GM18526 (cell line): Measurements from ENCODE around the gene RETREG1.

Experiments
- POLR2A ChIP-seq: IDR thresholded peaks from 3 replicates; pipeline ENCODE4 v1.6.1; 2011; ENCODE audit not compliant: insufficient read length; ENCODE audit errors: extremely low read depth

The RETREG1 gene

DNA sequence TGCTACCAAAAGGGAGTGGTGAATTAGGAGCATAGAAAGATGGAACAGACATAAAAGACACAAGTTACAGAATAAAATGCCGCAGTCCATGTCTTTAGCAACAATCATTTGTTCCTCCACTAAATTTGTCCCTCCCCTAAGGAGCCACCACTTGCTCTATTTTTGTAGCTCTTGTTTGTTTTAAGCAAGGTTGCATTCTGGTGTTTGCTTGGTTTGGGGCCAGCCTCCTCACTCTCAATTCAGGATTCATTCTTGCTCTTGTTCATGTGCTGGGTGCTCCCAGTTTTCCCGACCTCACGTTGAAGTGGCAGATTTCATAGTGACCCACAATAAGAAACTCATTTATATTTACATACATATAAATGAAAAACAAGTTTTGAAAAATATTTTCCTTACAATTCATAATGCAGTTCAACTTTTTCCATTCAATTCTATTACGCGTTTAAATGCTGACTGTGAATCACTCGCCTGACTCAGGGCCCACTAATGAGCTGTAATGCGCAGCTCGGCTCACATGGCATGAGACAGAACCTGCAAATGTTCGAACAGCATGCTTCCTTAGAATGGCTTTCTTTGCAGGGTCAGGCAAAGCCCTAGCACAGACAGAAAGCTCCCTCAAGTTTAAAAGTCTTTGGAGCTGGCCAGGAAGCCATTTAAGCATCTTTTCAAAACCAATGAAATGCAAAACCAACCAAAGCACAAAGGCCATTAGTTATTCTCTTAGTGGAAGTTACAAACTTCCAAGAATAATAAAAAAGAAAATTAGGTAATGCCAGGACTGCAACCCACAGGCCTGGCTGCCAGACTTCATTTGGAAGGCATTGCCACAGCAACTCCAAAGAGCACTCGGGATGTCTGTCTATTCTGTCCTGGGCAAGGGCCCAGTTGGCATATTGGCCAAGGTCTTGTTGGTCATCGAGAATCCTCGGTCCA lies 41.7 kb downstream of the RETREG1 start:
- no peak for TF ChIP-seq POLR2A

DNA sequence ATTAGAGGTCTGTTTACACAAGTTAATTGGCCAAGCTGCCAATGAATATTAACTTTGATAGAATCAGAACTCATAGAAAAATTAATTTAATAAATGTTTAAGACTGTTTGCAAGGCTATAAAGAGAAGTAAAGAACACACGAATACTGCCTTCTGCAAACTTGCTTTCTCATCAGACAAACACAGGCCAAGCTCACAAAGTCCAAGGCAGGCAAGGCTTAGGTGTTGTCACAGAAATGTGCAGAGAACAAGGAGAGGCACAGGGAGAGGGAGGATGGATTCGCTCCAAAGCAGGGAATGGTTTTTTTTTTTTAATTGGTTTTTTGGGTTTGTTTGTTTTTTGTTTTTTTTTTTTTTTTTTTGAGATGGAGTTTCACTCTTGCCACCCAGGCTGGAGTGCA lies 43.4 kb downstream of the RETREG1 start:
- TF ChIP-seq POLR2A = no peak

DNA sequence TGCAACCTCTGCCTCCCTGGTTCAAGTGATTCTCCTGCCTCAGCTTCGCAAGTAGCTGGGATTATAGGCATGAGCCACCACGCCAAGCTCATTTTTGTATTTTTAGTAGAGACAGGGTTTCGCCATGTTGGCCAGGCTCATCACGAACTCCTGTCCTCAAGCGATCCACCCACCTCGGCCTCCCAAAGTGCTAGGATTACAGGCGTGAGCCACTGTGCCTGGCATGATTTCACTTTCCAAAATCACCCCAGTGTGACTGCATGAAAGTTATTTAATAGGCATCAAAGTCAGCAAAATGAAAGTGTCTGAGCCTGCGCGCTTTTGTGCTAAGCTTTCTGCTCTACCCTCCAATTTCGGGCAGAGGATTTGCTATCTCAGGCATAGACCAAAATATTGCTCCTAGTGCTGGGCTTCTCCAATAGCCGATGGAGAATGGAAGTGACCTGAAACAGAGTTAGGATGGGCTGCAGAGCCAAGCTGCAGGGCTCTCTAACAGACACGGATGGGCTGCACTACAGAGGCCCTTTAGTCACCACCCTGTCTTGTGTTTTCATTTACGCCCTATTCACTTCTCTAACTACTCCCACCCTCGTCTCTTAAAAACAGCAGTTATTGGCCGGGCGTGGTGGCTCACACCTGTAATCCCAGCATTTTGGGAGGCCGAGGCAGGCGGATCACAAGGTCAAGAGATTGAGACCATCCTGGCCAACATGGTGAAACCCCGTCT lies 44.3 kb downstream of the RETREG1 start:
- no peak for TF ChIP-seq POLR2A

- no peak for TF ChIP-seq POLR2A
Measured at GRCh38 chr5:16571016-16571415, 45.8 kb downstream of the RETREG1 start.

DNA sequence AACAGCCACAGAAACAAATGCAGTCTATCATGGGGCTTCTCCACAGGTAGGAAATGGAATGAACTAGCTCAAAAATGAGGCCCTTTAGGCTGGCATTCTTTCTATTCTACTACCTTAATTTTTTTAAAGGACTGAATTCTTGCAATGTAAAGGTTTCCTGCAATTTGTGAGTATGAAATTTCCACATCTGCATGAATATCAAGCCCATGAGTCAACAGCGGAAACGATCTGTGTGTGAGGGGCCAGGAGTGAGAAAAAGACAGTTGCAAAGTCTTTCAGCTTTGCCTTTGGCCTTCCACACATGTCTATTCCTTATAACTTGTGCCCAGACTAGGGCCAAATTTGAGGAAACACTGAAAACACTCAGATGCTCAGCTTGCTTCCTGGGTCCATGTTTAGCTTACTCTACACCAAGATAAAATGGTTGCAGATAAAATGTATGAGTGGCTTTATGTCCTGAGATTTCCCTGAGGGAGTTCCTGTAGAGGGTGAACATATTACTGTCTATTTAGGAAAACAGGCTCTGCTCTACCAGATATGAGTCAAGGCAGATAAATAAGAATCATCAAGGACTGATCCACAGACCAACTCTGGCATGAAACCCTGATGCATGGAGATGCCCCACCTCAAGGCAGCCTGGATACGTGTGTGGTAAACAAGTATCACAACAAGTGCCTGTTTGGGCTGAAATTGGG lies 46.5 kb downstream of the RETREG1 start:
- no peak for TF ChIP-seq POLR2A

DNA sequence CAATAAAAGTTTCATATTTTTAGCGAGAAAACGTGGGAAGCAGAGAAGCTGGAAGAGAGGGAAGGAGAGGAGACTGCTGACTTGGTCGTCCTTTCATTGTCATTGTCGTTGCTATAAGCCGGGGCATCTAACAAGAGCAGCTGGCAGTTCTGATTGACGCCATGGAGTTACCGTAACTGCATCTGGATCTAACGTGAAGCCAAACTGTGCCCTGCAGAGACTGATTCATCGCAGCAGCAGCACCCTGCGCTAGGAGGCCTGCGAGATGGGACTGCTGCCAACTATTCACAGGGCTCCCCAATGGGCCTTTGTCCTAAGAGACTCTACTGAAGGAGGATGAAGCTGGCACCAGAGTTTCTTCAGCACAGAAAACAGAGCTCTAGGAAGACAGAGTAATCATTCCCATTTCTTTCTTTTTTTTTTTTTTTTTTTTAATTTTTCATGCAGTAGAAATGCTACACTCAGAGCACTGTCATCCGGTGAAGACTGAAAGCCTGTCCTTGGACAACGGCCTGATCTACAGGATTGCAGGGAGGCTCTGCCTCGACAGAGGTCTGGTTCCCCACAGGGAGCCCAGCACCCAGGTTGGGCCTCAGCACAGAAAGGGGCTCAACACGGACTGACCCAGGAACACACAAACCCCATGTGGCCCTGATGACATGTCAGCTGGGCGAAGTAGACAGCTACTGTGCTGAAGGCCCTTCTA lies 47.8 kb downstream of the RETREG1 start:
- no peak for TF ChIP-seq POLR2A

DNA sequence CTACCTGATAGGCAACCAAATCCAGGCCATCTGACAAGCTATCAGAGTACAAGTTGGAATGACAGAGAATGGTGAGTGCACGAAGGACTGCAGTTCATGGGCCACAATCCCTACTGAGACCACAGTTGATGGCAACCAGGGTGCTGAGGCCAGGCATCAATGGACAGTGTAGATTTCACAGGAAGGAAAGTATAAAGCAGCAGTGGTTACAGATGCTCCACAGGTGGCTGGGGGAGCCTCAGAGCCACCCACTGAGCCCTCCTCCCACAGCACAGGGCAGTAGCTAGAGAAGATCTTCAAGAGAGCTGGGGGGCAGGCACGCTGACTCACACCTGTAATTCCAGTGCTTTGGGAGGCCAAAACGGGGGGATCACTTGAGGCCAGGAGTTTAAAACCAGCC lies 49.4 kb downstream of the RETREG1 start:
- no peak for TF ChIP-seq POLR2A

DNA sequence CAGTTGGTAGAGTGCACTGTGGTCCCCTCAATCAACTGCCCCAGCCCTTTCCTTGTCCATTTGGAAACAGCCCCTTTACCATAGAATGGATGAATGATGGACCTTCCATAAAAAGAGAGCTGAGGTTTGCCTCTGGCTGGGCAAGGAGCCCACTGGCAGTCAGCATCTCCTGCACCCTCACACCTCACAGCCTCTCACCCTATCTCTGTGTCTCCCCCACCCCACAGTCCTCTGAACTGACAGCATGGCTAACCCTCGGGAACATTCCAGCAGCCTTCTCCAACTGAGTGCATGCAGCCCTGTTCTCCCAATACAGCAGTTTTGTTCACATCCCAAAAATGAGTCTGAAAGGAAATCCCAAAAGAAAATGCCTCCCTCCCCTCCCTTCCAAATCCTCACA lies 51.7 kb downstream of the RETREG1 start:
- TF ChIP-seq POLR2A = no peak

- TF ChIP-seq POLR2A = no peak
Measured at GRCh38 chr5:16564248-16564867, 52.4 kb downstream of the RETREG1 start.

DNA sequence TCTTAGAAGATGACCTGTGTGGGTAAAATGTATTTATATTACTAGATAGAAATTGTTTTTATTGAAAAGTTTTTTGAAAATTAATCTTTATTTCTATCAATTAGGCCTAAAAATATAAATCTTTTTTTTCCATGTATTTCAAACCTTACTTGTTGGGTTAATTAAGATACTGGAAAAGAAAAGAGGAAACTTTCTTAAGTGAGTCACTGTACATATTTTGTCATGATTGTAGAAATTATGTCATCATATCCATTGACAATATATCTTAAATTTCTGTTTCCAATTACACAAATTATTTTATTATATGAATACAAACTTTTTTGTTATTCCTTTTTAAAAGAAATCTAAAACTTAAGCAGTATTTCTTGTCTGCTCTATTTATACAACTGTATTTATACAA lies 53.1 kb downstream of the RETREG1 start:
- TF ChIP-seq POLR2A = no peak

- no peak for TF ChIP-seq POLR2A
Measured at GRCh38 chr5:16561660-16562059, 55.1 kb downstream of the RETREG1 start.

DNA sequence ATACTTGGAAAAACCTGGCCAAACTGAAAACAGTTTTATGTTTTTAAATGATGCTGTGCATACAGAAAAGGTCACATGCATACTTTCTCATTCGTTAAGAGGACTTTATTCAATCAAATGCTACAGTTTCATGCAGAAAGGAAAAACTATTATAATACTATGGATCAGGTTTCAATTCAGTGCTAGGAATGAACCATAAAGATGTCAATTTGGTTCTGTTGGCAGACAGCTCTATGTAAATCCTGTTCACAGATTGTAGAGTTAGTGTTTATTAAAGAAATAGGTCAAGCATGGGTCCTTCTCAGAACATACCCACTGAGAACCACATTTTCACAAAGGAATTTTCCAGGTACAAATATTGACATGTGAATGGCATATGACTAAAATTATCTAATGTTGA lies 57.1 kb downstream of the RETREG1 start:
- TF ChIP-seq POLR2A = no peak

- TF ChIP-seq POLR2A = no peak
Measured at GRCh38 chr5:16558984-16559629, 57.7 kb downstream of the RETREG1 start.

DNA sequence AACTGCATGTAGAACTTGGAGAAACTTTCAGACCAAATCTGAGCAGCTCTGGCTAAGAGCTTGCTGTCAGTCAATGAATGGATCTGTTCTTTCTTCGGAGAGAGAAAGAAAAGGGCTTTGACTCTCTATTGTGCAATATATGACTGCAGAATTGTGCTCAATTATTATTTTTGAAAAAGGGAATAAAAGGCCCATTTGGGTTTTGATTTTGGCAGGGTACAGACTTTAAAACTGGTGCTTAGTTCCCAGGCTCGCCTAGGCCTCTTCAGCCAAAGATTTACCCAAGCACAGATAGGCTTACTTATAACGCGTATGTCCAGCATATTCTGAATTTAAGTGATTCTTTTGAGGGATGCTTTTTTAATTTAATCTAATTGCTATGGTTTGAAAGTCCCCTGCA lies 59.3 kb downstream of the RETREG1 start:
- TF ChIP-seq POLR2A = no peak

DNA sequence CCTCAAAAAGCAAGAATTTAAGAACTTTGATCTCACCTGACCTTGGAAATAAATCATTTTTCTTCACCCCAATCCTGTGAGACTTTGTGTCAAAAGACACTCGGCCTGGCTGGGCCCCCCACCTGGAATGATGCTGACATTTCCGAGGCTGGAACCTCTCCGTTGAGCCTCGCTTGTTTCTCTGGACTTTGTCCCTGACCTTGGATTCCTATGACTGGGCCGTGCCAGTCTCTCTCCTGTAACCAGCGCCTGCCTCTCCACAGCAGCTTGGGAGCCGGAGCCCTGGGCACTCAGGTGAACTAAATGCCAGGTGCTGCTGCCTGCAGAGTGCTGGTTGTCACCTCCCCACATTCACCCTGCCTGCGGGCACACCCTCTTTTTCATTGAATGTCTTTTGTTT lies 62.7 kb downstream of the RETREG1 start:
- TF ChIP-seq POLR2A = no peak
